ENCODE data around the gene SSR4. TPM values are rescaled to one million over a fixed set of nuclear protein-coding genes. Genes with fewer than 3 reads are reported as not detected.
A peak's percentile ranks its signal among the peaks of the same experiment; 100 is the strongest.

The SSR4 gene
- polyA plus RNA-seq, 3 donors from 2014 or later = 535 to 803 (median 726) TPM

GRCh38 chrX:153828723-153829548 is 34.5 kb downstream of the SSR4 start:
- peak in 1 of 3 donors; percentile 28 for DNase-seq
- H3K27ac Mint-ChIP-seq = peak overlapping the region; percentile 43 to 94 (median 70)

GRCh38 chrX:153829549-153829798 is 35.0 kb downstream of the SSR4 start:
- H3K4me3 Mint-ChIP-seq = peak overlapping the region; percentile 85 to 90 (median 86)
- peaks cover 35 to 41% of the 10 kb centered on the region in 2 donors for H3K4me1 Mint-ChIP-seq
- DNase-seq = no peak
- peaks cover 0 to 2% (median 0%) of the 10 kb centered on the region in 6 donors for H3K9me3 Mint-ChIP-seq
- peak overlapping the region in 5 of 6 donors; percentile 57 to 94 (median 72) for H3K27ac Mint-ChIP-seq
- H3K27me3 Mint-ChIP-seq (ENCODE audit: low read depth in 3 of 3) = peaks cover 1 to 13% (median 8%) of the 10 kb centered on the region in 3 donors
- H3K36me3 Mint-ChIP-seq = peaks cover 0 to 7% (median 4%) of the 10 kb centered on the region in 3 donors

More at GRCh38 chrX:153828723-153829548, 34.5 kb downstream of the SSR4 start:
- peaks cover 1 to 13% (median 8%) of the 10 kb centered on the region in 3 donors for H3K27me3 Mint-ChIP-seq (ENCODE audit: low read depth in 3 of 3)
- peak overlapping the region; percentile 85 to 90 (median 86) for H3K4me3 Mint-ChIP-seq
- peaks cover 0 to 2% (median 0%) of the 10 kb centered on the region in 6 donors for H3K9me3 Mint-ChIP-seq
- peaks cover 40 to 47% of the 10 kb centered on the region in 2 donors for H3K4me1 Mint-ChIP-seq
- peaks cover 0 to 7% (median 4%) of the 10 kb centered on the region in 3 donors for H3K36me3 Mint-ChIP-seq

DNA sequence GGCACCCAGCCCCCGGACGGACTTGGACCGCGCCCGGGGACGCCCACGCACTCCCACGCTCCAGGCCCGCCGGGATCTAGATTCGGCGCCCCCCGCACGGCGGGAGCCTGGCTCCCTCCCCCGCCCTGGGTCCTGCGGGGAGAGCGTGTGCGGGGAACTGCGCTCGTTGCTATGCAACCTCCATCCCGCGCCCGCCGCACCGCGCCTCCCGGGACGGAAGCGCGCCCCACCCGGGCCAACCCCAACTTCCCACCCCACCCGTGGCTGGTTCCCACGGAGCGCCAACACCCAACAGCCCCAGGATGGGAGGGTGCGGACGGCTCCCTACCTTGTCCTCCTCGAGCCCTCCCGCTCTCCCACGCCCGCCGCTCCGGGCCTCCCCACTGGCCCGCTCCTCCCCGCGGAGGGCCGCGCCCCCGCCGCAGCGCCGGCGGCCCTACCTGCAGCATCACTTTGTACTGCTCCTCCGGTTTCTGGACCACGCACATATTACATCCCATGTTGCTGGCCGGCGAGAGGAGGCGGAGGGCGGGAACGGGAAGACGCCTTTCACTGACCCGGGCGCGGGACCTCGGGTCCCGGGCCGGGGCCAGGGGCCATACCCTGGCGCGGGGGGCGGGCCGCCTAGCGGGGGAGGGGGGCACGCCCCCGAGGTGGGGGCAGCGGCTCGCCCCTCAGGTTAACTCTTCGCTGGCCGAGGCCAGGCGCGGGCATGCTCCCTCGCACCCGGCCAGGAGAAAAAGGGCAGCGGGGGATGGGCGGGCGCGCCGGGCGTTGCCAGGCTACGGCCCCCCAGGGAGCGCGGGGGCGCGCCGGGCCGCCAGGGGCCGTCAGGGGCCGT is 35.6 kb downstream of the SSR4 start, which contains the start of gene PDZD4:
Gene PDZD4 (minus strand): TSS at position 746 of the 841 bp plus-strand sequence. CDS start 246 bp downstream, at position 500.
- H3K4me1 Mint-ChIP-seq = peaks cover 30 to 36% of the 10 kb centered on the region in 2 donors
- DNase-seq = peak in 1 of 3 donors; percentile 35
- H3K27me3 Mint-ChIP-seq (ENCODE audit: low read depth in 3 of 3) = peaks cover 1 to 13% (median 8%) of the 10 kb centered on the region in 3 donors
- peaks cover 0 to 7% (median 4%) of the 10 kb centered on the region in 3 donors for H3K36me3 Mint-ChIP-seq
- peaks cover 0 to 3% (median 0%) of the 10 kb centered on the region in 6 donors for H3K9me3 Mint-ChIP-seq
- peak within 1 kb of the TSS; percentile 85 to 90 (median 86) for H3K4me3 Mint-ChIP-seq
- H3K27ac Mint-ChIP-seq = peak within 1 kb of the TSS in 5 of 6 donors; percentile 57 to 94 (median 74)

- Mint-ChIP-seq H3K27ac (peak overlapping the region in 4 of 6 donors; percentile 30 to 74 (median 58)), H3K9me3 (peaks cover 0 to 3% (median 0%) of the 10 kb centered on the region in 6 donors), H3K4me3 (peak overlapping the region; percentile 30 to 83 (median 69)), H3K27me3 (ENCODE audit: low read depth in 3 of 3) (peaks cover 1 to 13% (median 8%) of the 10 kb centered on the region in 3 donors), H3K36me3 (peaks cover 0 to 7% (median 4%) of the 10 kb centered on the region in 3 donors), H3K4me1 (peaks cover 22 to 28% of the 10 kb centered on the region in 2 donors)
- DNase-seq = no peak
Measured at GRCh38 chrX:153830640-153831428, 36.4 kb downstream of the SSR4 start.

DNA sequence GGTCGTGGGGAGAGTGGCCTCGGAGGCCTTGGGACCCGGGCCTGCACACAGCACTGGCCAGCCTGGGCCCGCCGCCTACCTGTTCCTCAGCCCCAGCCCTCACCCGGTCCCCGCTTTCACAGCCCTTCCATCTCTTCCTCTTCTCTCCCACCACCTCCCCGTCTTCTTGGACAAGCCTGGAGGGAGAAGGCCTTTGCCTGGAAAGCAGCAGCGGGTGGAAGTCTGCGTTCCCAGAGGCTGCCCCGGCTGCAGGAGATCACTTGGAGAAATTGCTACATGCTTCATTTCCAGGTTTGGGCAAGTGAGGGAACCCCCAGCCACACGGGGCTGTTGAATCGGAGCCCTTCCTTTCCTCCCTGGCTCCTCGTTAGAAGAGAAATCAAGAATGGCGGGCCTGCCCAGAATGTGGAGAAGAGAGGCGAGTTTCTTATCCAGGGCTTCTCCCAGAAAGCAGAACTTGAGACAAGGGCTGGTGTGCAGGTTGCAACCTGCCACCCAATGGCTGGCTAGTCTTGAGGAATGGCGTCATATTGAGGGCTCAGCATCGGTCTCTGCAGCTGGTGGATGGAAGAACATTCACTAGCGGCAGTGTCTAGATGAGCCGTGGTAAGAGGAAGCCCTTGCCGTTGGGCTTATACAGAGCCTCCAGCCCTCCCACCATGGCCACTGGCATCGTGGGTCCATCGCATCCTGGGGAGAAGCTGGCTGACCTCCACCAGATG is 37.1 kb downstream of the SSR4 start:
- no peak for DNase-seq
- H3K27ac Mint-ChIP-seq = peak overlapping the region in 1 of 6 donors; percentile 30
- H3K4me3 Mint-ChIP-seq = peak overlapping the region; percentile 53 to 83 (median 69)
- peaks cover 0 to 3% (median 0%) of the 10 kb centered on the region in 6 donors for H3K9me3 Mint-ChIP-seq
- H3K27me3 Mint-ChIP-seq (ENCODE audit: low read depth in 3 of 3) = peaks cover 1 to 13% (median 8%) of the 10 kb centered on the region in 3 donors
- peaks cover 18 to 26% of the 10 kb centered on the region in 2 donors for H3K4me1 Mint-ChIP-seq
- H3K36me3 Mint-ChIP-seq = peaks cover 0 to 7% (median 4%) of the 10 kb centered on the region in 3 donors

- no peak for DNase-seq
- Mint-ChIP-seq H3K36me3 (no peaks in the 10 kb centered on the region), H3K27ac (no peak overlapping the region), H3K9me3 (peaks cover 0 to 3% (median 0%) of the 10 kb centered on the region in 6 donors), H3K4me1 (peaks cover 7 to 15% of the 10 kb centered on the region in 2 donors), H3K27me3 (ENCODE audit: low read depth in 3 of 3) (peaks cover 1 to 8% (median 7%) of the 10 kb centered on the region in 3 donors), H3K4me3 (peak overlapping the region in 1 of 5 donors; percentile 18)
Measured at GRCh38 chrX:153832728-153833127, 38.3 kb downstream of the SSR4 start.

GRCh38 chrX:153836921-153837320 is 42.5 kb downstream of the SSR4 start:
- Mint-ChIP-seq H3K36me3 (no peaks in the 10 kb centered on the region), H3K9me3 (peaks cover 0 to 5% (median 0%) of the 10 kb centered on the region in 6 donors), H3K27me3 (ENCODE audit: low read depth in 3 of 3) (peaks cover 0 to 4% (median 2%) of the 10 kb centered on the region in 3 donors), H3K4me1 (peaks cover 0 to 2% of the 10 kb centered on the region in 2 donors), H3K4me3 (no peak overlapping the region), H3K27ac (no peak overlapping the region)
- no peak for DNase-seq

DNA sequence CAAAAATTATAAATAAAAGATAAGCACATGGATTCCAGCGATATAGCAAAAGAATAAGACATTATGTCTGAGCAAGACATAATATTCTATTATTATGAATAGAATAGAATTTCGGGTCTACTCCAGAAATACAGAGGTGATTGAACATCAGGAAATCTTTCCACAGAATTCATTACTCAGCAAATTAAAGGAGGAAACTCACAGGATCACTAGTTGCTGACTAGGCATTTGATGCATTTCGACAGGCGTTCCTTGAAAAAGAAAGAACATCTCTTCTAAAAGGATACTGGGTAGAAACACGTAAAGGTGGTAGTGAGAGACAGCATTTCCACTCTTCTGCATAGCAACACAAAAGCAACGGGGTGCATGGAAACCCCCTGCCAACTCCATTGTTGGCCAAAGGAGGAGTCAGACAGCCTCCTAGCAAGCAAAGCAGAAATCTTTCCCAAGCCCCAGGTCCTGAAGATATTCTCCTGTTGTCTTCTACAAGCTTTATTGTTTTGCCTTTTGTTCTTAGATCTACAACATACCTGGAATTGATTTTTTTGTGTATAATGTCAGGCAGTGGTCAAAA is 50.1 kb downstream of the SSR4 start:
- no peaks in the 10 kb centered on the region for H3K9me3 Mint-ChIP-seq
- peaks cover 0 to 4% (median 0%) of the 10 kb centered on the region in 3 donors for H3K36me3 Mint-ChIP-seq
- no peaks in the 10 kb centered on the region for H3K4me1 Mint-ChIP-seq
- no peak overlapping the region for H3K27ac Mint-ChIP-seq
- H3K27me3 Mint-ChIP-seq (ENCODE audit: low read depth in 3 of 3) = peaks cover 0 to 2% (median 0%) of the 10 kb centered on the region in 3 donors
- no peak for DNase-seq
- H3K4me3 Mint-ChIP-seq = no peak overlapping the region

- no peak for DNase-seq
- Mint-ChIP-seq H3K27me3 (ENCODE audit: low read depth in 3 of 3) (peaks cover 0 to 2% (median 0%) of the 10 kb centered on the region in 3 donors), H3K27ac (no peak overlapping the region), H3K4me3 (no peak overlapping the region), H3K36me3 (peaks cover 0 to 4% (median 0%) of the 10 kb centered on the region in 3 donors), H3K9me3 (no peaks in the 10 kb centered on the region), H3K4me1 (no peaks in the 10 kb centered on the region)
Measured at GRCh38 chrX:153845195-153845594, 50.7 kb downstream of the SSR4 start.

DNA sequence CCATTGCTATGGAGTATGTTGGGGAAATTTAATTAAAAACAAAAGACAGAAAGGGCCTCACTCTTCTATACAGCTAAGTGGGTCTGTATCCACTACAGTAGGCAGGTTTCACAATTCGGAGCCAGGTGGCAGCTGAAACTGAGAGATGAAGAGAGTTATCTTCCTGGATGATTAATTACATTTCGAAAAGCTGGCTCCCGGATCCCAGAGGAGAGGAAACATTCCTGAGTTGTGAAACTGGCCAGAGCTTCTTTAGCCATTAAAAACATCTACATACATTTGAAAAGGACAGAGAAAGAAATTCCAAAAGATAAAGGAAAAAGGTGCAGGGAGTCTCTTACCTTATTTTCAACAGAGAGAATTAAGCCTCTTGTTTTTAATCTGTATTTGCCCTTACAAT is 51.4 kb downstream of the SSR4 start:
- Mint-ChIP-seq H3K27me3 (ENCODE audit: low read depth in 3 of 3) (peaks cover 2 to 3% (median 2%) of the 10 kb centered on the region in 3 donors), H3K9me3 (no peaks in the 10 kb centered on the region), H3K4me3 (no peak overlapping the region), H3K36me3 (peaks cover 0 to 4% (median 0%) of the 10 kb centered on the region in 3 donors), H3K4me1 (no peaks in the 10 kb centered on the region), H3K27ac (no peak overlapping the region)
- no peak for DNase-seq
